Ureter (tissue), 1 donor: ENCODE results near the gene ZC3H12C. TPM values are rescaled to one million over a fixed set of nuclear protein-coding genes. Genes with fewer than 3 reads are reported as not detected.

Source experiments
- DNase-seq: peaks from one replicate; pipeline ENCODE4 v3.0.0-alpha.2; 2020; ENCODE audit warnings: low spot score
- total RNA-seq: library from RNA; stranded (reverse); gene quantifications from one replicate; pipeline ENCODE4 v1.2.4, GENCODE V29; 2023
- donor health status: DM: yes; HTN: yes; CAD: no.

The ZC3H12C gene
- total RNA-seq, 1 donor from 2014 or later, result 19.1 TPM

DNA sequence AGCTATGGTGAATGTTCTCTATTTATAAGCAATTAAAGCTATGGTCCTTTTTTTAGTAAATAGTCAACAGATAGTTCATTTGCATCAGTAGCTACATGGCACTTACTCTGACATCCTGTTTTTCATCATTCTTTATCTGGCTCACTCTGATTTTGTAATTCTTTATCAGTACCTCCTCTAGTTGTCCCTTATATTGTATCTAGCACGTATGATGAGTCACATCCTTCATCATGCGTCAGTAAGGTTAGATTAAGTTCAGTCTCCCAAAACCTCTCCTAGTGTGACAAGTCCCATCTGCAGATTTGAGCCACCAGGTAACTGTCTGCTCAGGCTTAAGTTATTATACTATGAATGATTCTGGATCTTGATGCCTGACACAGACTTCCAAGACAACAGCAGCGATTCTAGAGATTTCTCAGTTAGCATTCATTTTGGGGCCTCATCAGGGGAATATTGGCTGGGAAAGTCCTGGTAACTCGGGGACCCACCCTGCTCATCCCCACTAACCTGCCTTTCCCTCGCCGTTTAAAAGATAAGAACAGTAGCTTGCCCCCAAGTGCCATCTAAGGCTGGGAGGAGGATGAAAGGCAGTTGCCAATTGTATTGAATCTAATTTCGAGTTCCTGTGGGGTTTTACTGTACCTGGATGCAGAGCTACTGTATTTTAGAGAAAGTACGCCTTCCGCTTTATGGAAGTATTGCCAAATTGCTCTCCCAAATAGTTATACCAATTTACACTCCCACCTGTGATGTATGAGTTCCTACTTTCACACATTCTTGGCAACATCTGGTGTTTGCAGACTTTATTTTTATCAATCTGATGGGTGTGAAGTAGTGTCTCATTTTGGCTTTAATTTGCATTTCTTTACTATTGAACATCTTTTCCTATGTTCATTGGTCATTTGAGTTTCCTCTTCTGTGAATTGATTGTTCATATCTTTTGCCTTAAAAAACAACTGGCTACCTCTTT lies 55.9 kb downstream of the ZC3H12C start:
- DNase-seq, result no peak

DNA sequence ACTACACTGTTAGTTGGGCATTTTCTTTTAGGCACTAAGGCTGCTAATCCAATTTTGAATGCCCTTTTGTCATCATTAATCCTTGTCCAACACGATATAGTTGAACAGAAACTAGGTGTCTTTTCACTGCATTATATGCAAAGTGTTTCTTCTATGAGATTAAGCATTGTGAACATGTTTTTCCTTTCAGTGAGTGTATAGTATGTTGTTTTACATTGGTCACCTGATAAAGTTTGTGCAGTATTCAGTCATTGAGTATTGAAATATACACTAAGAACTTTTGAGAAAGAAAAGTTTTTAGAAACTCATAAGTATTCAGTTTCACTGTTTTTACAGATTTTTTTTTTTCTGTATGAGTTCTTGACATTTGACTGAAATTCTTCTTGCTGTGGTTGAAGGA lies 59.0 kb downstream of the ZC3H12C start:
- no peak for DNase-seq

DNA sequence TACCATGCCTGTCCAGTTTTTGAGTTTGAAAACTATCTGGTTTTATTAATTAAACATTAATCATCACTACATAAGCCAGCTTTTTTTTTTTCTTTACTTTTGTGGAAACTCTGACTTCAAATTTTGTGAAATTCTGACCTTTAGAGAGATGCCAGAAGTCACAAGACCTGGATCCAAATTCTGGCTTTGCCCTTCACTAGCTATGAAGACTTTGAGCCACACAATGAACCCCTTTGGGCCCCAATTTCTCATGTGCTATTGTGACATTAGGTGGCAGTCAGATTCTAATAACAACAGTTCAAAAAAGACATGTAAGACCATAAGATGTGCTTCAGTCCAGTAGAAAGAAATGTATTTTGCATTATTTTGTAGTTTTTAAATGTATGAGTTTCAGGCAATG lies 60.3 kb downstream of the ZC3H12C start:
- DNase-seq, result no peak

GRCh38 chr11:110156503-110156902 lies 63.3 kb downstream of the ZC3H12C start:
- no peak for DNase-seq

DNA sequence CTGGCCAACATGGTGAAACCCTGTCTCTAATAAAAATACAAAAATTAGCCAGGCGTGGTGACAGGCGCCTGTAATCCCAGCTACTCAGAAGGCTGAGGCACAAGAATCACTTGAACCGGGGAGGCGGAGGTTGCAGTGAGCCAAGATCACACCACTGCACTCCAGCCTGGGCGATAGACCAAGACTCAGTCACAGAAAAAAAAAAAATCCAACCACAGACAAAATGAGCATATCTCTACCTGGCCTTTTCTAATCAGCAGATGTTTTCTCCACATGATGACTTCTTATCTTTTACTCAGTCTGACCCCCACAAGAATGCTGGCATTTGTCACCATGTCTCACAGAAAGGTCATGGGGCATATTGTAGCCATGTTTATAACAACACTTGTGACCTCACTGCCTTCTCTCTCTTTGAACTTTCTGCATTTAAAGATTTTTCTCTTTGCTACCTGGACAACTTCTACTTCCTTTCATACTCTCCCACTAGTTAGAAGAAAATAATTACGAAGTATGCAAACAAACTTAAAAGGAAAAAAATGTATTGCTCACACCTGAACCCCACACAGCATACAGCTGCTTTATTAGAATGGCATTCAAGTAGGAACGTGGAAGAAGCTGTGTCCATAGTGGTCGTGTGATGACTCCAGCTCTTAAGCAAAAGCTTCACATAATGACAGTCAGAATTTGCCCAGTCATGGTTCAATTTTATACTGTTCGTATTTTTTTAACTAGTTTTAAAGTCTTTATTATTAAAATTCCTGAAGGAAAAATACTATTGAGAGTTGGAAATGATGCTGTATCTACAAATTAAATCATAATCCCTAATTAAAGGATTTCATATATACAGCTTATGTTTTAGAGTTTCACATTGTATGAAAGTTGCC lies 65.4 kb downstream of the ZC3H12C start:
- no peak for DNase-seq

GRCh38 chr11:110159476-110159875 lies 66.3 kb downstream of the ZC3H12C start:
- no peak for DNase-seq

- DNase-seq, result no peak
These were observed 66.8 kb downstream of the ZC3H12C start for GRCh38 chr11:110160016-110160415.

DNA sequence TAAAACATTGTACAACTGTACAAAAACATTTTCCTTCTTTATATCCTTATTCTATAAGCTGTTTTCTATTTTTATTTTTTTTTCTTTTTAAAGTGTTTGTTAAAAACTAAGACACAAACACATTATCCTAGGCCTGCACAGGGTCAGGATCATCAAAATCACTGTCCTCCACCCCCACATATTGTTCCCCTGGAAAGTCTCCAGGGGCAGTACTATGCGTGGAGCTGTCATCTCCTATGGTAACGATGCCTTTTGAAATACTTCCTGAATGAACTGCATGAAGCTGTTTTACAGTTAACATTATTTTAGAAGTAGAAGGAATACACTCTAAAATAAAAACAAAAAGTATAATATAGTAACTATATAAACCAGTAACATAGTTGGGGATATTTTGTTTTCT lies 67.2 kb downstream of the ZC3H12C start:
- DNase-seq, result no peak

- DNase-seq, result no peak
These were observed 67.9 kb downstream of the ZC3H12C start for GRCh38 chr11:110161061-110161460.

GRCh38 chr11:110162216-110162615 lies 69.0 kb downstream of the ZC3H12C start:
- no peak for DNase-seq

GRCh38 chr11:110165039-110165925 lies 72.1 kb downstream of the ZC3H12C start:
- no peak for DNase-seq

DNA sequence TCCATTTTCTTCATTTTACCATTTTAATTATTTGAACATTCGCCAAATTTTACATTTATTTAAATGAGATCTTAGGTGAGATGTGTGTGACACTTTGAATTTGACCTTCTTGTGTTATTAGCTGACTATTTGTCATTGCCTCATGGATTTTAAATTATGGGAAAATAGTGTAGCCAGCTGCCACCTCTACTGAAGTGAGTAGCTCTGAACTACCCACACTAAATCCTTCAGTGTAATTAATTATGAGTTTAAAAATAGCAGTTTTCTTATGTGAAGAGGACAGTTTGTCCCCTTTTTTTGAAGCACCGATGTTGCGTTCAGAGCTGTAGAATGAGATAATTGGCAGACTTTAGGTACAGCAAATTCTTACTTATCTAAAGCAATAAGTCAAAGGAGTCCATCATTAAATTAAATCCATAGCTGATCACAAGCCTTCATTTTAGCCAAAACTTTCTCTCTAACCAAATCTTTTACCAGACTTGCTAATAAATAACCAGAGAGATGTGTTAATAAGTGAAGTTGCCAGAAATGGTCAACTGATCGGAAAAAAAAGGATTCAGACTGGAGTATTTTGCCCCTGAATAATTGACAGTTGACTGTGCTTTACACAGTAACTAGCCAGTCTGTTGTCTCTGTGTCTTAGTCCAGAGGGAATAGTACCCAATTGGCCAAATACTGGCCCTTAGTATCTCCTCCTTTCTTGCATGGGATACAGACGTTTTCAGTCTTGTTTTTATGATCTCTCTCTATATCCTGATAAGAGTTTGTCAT lies 75.0 kb downstream of the ZC3H12C start:
- no peak for DNase-seq

DNA sequence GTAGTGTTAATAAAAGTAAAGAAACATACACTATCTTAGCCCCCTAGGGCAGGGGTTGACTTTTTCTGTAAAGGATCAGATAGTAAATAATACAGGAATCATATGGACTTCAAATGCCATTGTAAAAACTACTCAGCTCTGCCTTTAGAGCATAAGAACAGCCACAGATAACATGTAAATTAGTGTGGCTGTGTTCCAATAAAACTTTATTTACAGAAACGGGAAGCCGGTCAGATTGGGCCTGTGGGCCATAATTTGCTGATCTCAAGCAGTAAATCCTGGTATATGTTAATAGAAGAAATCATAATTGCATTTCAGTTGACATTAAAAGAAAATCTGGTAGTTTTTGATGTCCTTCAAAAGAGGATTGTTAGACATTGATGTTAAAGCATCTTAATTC lies 76.5 kb downstream of the ZC3H12C start:
- no peak for DNase-seq

DNA sequence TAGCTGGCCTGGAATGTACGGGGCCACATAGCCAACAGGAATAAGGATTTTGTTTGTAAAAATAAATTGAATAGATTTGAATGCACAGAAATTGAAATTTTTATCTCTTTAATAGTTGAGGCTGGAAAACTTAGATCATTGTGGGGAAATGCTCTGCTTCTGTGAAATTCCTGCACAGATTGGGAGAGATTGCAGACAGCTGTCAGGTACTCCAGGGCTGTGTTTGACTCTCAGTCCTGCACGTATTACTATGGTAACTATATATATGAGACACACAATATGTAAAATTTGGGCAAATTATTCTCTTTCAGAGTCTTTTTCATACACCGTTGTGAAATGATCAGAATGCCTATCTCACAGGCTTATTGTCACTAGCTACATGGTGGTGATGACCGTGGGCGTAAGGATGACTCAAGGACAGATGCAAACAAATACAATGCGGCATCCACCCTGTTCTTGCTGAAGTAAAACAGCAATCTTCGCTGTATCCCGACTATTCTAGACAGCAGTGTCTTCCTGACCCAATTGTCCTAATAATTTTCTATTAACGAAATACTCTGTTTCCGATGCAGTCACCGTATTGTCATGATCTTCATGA lies 79.4 kb downstream of the ZC3H12C start:
- DNase-seq, result no peak

- peak; percentile 67 for DNase-seq
These were observed 80.8 kb downstream of the ZC3H12C start for GRCh38 chr11:110173811-110174644.

- DNase-seq, result no peak
These were observed 81.6 kb downstream of the ZC3H12C start for GRCh38 chr11:110174645-110175310.

DNA sequence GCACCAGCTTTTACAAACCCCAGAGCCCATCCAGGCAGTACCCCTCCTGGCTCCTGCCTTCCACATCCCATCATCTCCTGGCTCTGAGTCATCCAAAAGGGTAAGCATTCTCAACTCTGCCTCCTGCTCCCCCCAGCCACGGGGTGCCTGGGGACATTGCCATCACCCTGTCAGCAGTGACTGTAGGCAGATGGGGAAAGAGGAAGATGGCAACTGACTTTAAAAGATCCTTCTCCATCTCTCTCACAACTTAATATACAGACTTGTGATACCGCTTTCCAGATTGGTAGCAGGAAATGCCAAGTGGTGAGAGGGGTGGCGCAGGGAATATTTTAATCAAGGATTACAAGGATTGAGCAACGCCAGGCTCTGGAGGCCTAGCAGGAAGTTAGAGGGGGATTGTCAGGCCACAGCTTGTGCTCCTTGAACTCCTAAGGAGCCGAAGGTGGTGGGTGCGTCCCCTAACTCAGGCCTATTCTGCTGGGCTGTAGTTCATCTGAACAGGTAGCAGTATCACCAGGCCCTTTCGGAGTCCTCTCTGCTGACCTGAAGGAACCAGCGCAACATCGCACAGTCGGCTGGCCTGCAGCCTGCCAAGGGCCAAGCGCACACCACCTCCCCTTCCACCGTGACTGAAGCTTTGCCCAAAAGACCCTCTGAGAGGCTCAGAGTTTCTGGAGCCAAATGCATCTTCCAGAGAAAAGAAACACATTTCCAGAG lies 83.3 kb downstream of the ZC3H12C start:
- no peak for DNase-seq

DNA sequence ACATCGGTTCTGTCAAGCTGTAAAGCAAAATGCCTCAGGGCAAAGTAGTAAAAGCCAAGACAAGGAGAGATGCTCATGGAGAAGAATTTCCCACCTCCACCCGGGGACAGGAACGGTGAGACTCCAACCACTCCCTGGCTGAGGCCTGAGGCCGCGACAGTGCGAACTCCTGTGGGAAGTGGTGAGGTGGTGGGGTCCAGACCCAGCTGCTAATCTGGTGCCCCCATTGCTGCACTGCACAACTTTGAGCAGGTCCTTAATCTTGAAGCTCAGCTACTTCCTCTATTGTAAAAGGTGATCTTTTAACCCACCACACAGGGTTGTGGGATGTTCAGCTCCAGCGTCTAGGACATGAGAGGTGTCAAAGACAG lies 83.9 kb downstream of the ZC3H12C start:
- no peak for DNase-seq
